Adipose tissue (tissue), 3 donors: ENCODE data around the gene MEGF11. TPM values are rescaled to one million over a fixed set of nuclear protein-coding genes. Genes with fewer than 3 reads are reported as not detected.

Experiments
- H3K27ac ChIP-seq: one replicate; pipeline ENCODE4 v1.5.1; 2013; ENCODE audit warnings: low read depth, low read length
- WGBS, 3 donors: extraction: QIAGEN DNeasy Blood & Tissue Kit; methylation state at CpG; one replicate each; pipeline ENCODE4 v1.1.7; 2013; 5-methylcytosine and 5-hydroxymethylcytosine counted together
- polyA plus RNA-seq, 3 donors: library from polyadenylated mRNA; stranded (reverse); fragments of 200-250 nt; gene quantifications; one replicate each; pipeline ENCODE4 v1.2.3, GENCODE V29; 2013
- donor health status: healthy with polysubstance abuse.
- donor health status: Bipolar disorder and iron deficiency.
- donor health status: healthy.

MEGF11 gene
- polyA plus RNA-seq, 3 donors, result 0.01 to 0.22 TPM; not detected in 1

- no peak overlapping the region for H3K27ac ChIP-seq
Measured at GRCh38 chr15:65940618-65940909, 313.0 kb downstream of the MEGF11 start.

- 71 to 81% (median 75%) methylated on average over 10 of the region's 10 CpGs for WGBS, 3 donors
- H3K27ac ChIP-seq, result no peak overlapping the region
Measured at GRCh38 chr15:65939901-65940617, 313.5 kb downstream of the MEGF11 start.

GRCh38 chr15:65938604-65939003, 314.9 kb downstream of the MEGF11 start:
- H3K27ac ChIP-seq, result no peak overlapping the region

GRCh38 chr15:65937476-65937875, 316.1 kb downstream of the MEGF11 start:
- H3K27ac ChIP-seq, result no peak overlapping the region
- 81 to 94% (median 94%) methylated on average over 1 of the region's 1 CpG for WGBS, 3 donors

More at GRCh38 chr15:65938604-65939003, 314.9 kb downstream of the MEGF11 start:
- 90 to 92% (median 92%) methylated on average over 4 of the region's 4 CpGs for WGBS, 3 donors

GRCh38 chr15:65937054-65937453, 316.5 kb downstream of the MEGF11 start:
- H3K27ac ChIP-seq, result no peak overlapping the region
- WGBS, 3 donors, result 89 to 94% (median 92%) methylated on average over 3 of the region's 3 CpGs

GRCh38 chr15:65936282-65936681, 317.3 kb downstream of the MEGF11 start:
- no peak overlapping the region for H3K27ac ChIP-seq
- WGBS, 3 donors, result 32 to 83% (median 73%) methylated on average over 1 of the region's 1 CpG

- H3K27ac ChIP-seq, result no peak overlapping the region
- WGBS, 3 donors, result 73 to 95% (median 87%) methylated on average over 2 of the region's 2 CpGs
Measured at GRCh38 chr15:65935391-65935790, 318.2 kb downstream of the MEGF11 start.

- WGBS, 3 donors, result 72 to 84% (median 83%) methylated on average over 4 of the region's 4 CpGs
- no peak overlapping the region for H3K27ac ChIP-seq
Measured at GRCh38 chr15:65931221-65931620, 322.3 kb downstream of the MEGF11 start.

GRCh38 chr15:65930134-65930533, 323.4 kb downstream of the MEGF11 start:
- 78 to 81% (median 81%) methylated on average over 6 of the region's 6 CpGs for WGBS, 3 donors
- no peak overlapping the region for H3K27ac ChIP-seq

- no peak overlapping the region for H3K27ac ChIP-seq
- 89 to 94% (median 94%) methylated on average over 7 of the region's 7 CpGs for WGBS, 3 donors
Measured at GRCh38 chr15:65929573-65929972, 324.0 kb downstream of the MEGF11 start.

- WGBS, 3 donors, result 73 to 85% (median 75%) methylated on average over 2 of the region's 2 CpGs
- no peak overlapping the region for H3K27ac ChIP-seq
Measured at GRCh38 chr15:65927545-65927944, 326.0 kb downstream of the MEGF11 start.

GRCh38 chr15:65926899-65927298, 326.7 kb downstream of the MEGF11 start:
- 89 to 98% (median 92%) methylated on average over 1 of the region's 1 CpG for whole genome bisulfite sequencing, 3 donors

GRCh38 chr15:65926459-65926858, 327.1 kb downstream of the MEGF11 start:
- H3K27ac ChIP-seq, result no peak overlapping the region
- WGBS, 3 donors, result 100% methylated on average over 1 of the region's 1 CpG

More at GRCh38 chr15:65926899-65927298, 326.7 kb downstream of the MEGF11 start:
- no peak overlapping the region for H3K27ac ChIP-seq

- no peak overlapping the region for H3K27ac ChIP-seq
- whole genome bisulfite sequencing, 3 donors, result 95 to 100% (median 95%) methylated on average over 1 of the region's 1 CpG
Measured at GRCh38 chr15:65925338-65925737, 328.2 kb downstream of the MEGF11 start.

GRCh38 chr15:65924004-65924403, 329.5 kb downstream of the MEGF11 start:
- WGBS, 3 donors, result 87 to 100% (median 88%) methylated on average over 3 of the region's 3 CpGs
- no peak overlapping the region for H3K27ac ChIP-seq

- H3K27ac ChIP-seq, result no peak overlapping the region
- 77 to 83% (median 80%) methylated on average over 5 of the region's 5 CpGs for WGBS, 3 donors
Measured at GRCh38 chr15:65923264-65923663, 330.3 kb downstream of the MEGF11 start.

- H3K27ac ChIP-seq, result no peak overlapping the region
- WGBS, 3 donors, result 88 to 92% (median 91%) methylated on average over 7 of the region's 7 CpGs
Measured at GRCh38 chr15:65922621-65923020, 330.9 kb downstream of the MEGF11 start.

- WGBS, 3 donors, result 82 to 92% (median 85%) methylated on average over 5 of the region's 5 CpGs
- H3K27ac ChIP-seq, result no peak overlapping the region
Measured at GRCh38 chr15:65921780-65922179, 331.8 kb downstream of the MEGF11 start.

GRCh38 chr15:65920825-65921309, 332.7 kb downstream of the MEGF11 start:
- H3K27ac ChIP-seq, result no peak overlapping the region
- 72 to 81% (median 72%) methylated on average over 4 of the region's 4 CpGs for WGBS, 3 donors

- 14 to 43% (median 38%) methylated on average over 1 of the region's 1 CpG for WGBS, 3 donors
Measured at GRCh38 chr15:65920121-65920520, 333.4 kb downstream of the MEGF11 start.

More at GRCh38 chr15:65920121-65920520, 333.4 kb downstream of the MEGF11 start:
- H3K27ac ChIP-seq, result no peak overlapping the region
